Measurements from ENCODE around the gene STAMBP. TPM values are rescaled to one million over a fixed set of nuclear protein-coding genes. Genes with fewer than 3 reads are reported as not detected.

STAMBP gene
- polyA plus RNA-seq, 3 donors, result 26.0 to 40.8 (median 40.7) TPM

DNA sequence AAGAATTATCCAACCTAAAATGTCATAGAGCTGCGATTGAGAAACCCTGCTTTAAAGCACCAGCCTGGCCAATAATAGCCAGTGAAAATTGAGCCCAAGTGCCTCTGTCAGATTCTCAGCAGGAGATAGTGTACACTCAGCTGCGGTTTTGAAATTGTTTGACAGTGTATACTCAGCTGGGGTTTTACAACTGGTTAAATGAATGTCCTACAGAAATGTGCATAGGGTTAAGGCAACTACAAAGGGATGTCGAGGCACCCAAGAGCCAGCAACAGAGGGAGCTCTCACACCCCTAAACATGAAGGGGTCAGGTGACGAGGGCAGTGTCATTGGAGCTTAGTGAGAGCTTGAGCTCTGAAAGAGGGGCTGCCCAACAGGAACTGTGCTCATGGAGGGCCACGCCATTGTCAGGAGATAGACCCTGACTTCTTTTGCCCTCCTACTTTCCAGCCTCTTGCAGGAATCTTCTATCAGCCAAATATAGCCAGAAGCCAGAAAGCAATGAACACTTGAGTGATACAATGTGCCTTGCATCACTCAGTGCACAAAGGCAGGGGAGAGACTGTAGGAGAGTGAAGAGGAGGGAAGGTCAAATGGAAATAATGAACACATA, 79.2 kb downstream of the STAMBP start:
- Mint-ChIP-seq H3K27me3 (ENCODE audit: low read depth in 3 of 3) (peaks cover 0 to 2% (median 0%) of the 10 kb centered on the region in 3 donors), H3K4me3 (no peak overlapping the region), H3K36me3 (no peaks in the 10 kb centered on the region), H3K27ac (peak overlapping the region in 2 of 7 donors; percentile 82), H3K4me1 (peaks cover 15% of the 10 kb centered on the region), H3K9me3 (no peaks in the 10 kb centered on the region)
- H3K4me2 ChIP-seq (replicated peaks; ENCODE audit: extremely low read depth, low read length, poor library complexity, severe bottlenecking), result no peak overlapping the region
- no peaks in the 10 kb centered on the region for H3K79me2 ChIP-seq (ENCODE audit: insufficient read depth, low read length)
- no peaks in the 10 kb centered on the region for H3K9me3 ChIP-seq (replicated peaks in 1 of 2; ENCODE audit: control insufficient read depth in 1 of 2, insufficient read depth in 1 of 2, low read length in 2 of 2)
- 100% methylated on average over 2 of the region's 5 CpGs for WGBS (ENCODE audit: insufficient coverage)
- peak in 2 of 3 donors; percentile 28 to 47 for DNase-seq
- no peak overlapping the region for H3K9ac ChIP-seq (ENCODE audit: insufficient read depth, low read length, poor library complexity, severe bottlenecking)
- H3K4me1 ChIP-seq (ENCODE audit: control insufficient read depth in 1 of 2, insufficient read depth in 2 of 2, low read length in 2 of 2), result peaks cover 13 to 14% of the 10 kb centered on the region in 2 donors
- peak overlapping the region; percentile 37 for H2AFZ ChIP-seq (ENCODE audit: insufficient read depth, low read depth, low read length, poor library complexity, severe bottlenecking)
- TF ChIP-seq CTCF (IDR thresholded peaks at IDR 0.05), result peak; percentile 7
- H3K36me3 ChIP-seq (replicated peaks in 1 of 2; ENCODE audit: control insufficient read depth in 1 of 2, insufficient read depth in 2 of 2, low read length in 2 of 2), result no peaks in the 10 kb centered on the region
- H3K4me3 ChIP-seq (replicated peaks in 1 of 3; ENCODE audit: low read depth in 2 of 3, low read length in 3 of 3), result no peak overlapping the region
- H3K27ac ChIP-seq (ENCODE audit: low read depth in 1 of 2, low read length in 2 of 2), result peak overlapping the region in 1 of 2 donors; percentile 41
- no peaks in the 10 kb centered on the region for H4K20me1 ChIP-seq (ENCODE audit: insufficient read depth, low read length)
- intact Hi-C loops (cut with micrococcal nuclease), result no loop called here
- H3K27me3 ChIP-seq (ENCODE audit: control insufficient read depth in 2 of 2, insufficient read depth in 2 of 2, low read length in 2 of 2), result no peaks in the 10 kb centered on the region

GRCh38 chr2:73908689-73909652, 80.2 kb downstream of the STAMBP start:
- Mint-ChIP-seq H3K27me3 (ENCODE audit: low read depth in 3 of 3) (peaks cover 0 to 2% (median 0%) of the 10 kb centered on the region in 3 donors), H3K36me3 (no peaks in the 10 kb centered on the region), H3K9me3 (no peaks in the 10 kb centered on the region), H3K4me1 (peaks cover 15% of the 10 kb centered on the region), H3K4me3 (no peak overlapping the region), H3K27ac (no peak overlapping the region)
- 96% methylated on average over 6 of the region's 10 CpGs for WGBS (ENCODE audit: insufficient coverage)
- DNase-seq, result no peak
- Histone ChIP-seq H4K20me1 (ENCODE audit: insufficient read depth, low read length) (no peaks in the 10 kb centered on the region), H3K4me1 (ENCODE audit: control insufficient read depth in 1 of 2, insufficient read depth in 2 of 2, low read length in 2 of 2) (peaks cover 13 to 14% of the 10 kb centered on the region in 2 donors), H3K4me2 (replicated peaks; ENCODE audit: extremely low read depth, low read length, poor library complexity, severe bottlenecking) (no peak overlapping the region), H3K9ac (ENCODE audit: insufficient read depth, low read length, poor library complexity, severe bottlenecking) (no peak overlapping the region), H3K79me2 (ENCODE audit: insufficient read depth, low read length) (no peaks in the 10 kb centered on the region), H3K4me3 (replicated peaks in 1 of 3; ENCODE audit: low read depth in 2 of 3, low read length in 3 of 3) (no peak overlapping the region), H3K9me3 (replicated peaks in 1 of 2; ENCODE audit: control insufficient read depth in 1 of 2, insufficient read depth in 1 of 2, low read length in 2 of 2) (no peaks in the 10 kb centered on the region), H3K27me3 (ENCODE audit: control insufficient read depth in 2 of 2, insufficient read depth in 2 of 2, low read length in 2 of 2) (no peaks in the 10 kb centered on the region), H2AFZ (ENCODE audit: insufficient read depth, low read depth, low read length, poor library complexity, severe bottlenecking) (no peak overlapping the region), H3K36me3 (replicated peaks in 1 of 2; ENCODE audit: control insufficient read depth in 1 of 2, insufficient read depth in 2 of 2, low read length in 2 of 2) (no peaks in the 10 kb centered on the region), H3K27ac (ENCODE audit: low read depth in 1 of 2, low read length in 2 of 2) (no peak overlapping the region)
- TF ChIP-seq CTCF (IDR thresholded peaks at IDR 0.05), result no peak
- intact Hi-C loops (cut with micrococcal nuclease), result no loop called here
